H1 (cell line): Measurements from ENCODE around the gene ALPI. TPM values are rescaled to one million over a fixed set of nuclear protein-coding genes. Genes with fewer than 3 reads are reported as not detected.

Experiments
- CTCF ChIA-PET: fragments of 300-600 bp; sonication (Branson Sonifier 250); formaldehyde crosslinking; loops from one replicate; lab custom pipeline; 2021; ENCODE audit not compliant: partially characterized antibody; lab: Charles Lee
- POLR2A ChIA-PET: fragments of 300-600 bp; sonication (Branson Sonifier 250); formaldehyde crosslinking; loops from one replicate; lab custom pipeline; 2021; ENCODE audit warnings: inconsistent platforms; ENCODE audit not compliant: partially characterized antibody; lab: Charles Lee
- DNase-seq, 2 experiments: peaks; one replicate each; pipeline versions ENCODE4 v3.0.0 to v3.0.0-alpha.2; 2010 to 2022; ENCODE audit warnings: low spot score in 2 of 2, low read depth in 1 of 2, mixed read lengths in 1 of 2
- FAIRE-seq: peaks from 2 replicates; lab custom pipeline; 2011; peaks lifted over from hg19 to GRCh38; lab: Jason Lieb, UNC
- H2AFZ ChIP-seq: 2 replicates; pipeline ENCODE4 v1.8.1; 2012; ENCODE audit warnings: low read length, inconsistent platforms
- H2AK5ac ChIP-seq: 2 replicates; pipeline ENCODE4 v1.6.1; 2013; ENCODE audit warnings: low read depth, low read length
- H2BK120ac ChIP-seq: replicated peaks from 2 replicates; pipeline ENCODE3; 2013; ENCODE audit warnings: low read depth, low read length, inconsistent platforms
- H2BK12ac ChIP-seq: 2 replicates; pipeline ENCODE4 v1.6.1; 2013; ENCODE audit warnings: low read depth, low read length
- H2BK15ac ChIP-seq: 2 replicates; pipeline ENCODE4 v1.6.1; 2013; ENCODE audit warnings: low read length
- H2BK20ac ChIP-seq: 2 replicates; pipeline ENCODE4 v1.6.1; 2013; ENCODE audit warnings: low read length
- H2BK5ac ChIP-seq: 2 replicates; pipeline ENCODE4 v1.6.1; 2013; ENCODE audit warnings: low read depth, low read length
- H3K14ac ChIP-seq: 2 replicates; pipeline ENCODE4 v1.6.1; 2013; ENCODE audit warnings: inconsistent platforms; ENCODE audit not compliant: insufficient read length
- H3K18ac ChIP-seq: 2 replicates; pipeline ENCODE4 v1.6.1; 2013; ENCODE audit warnings: low read length; ENCODE audit errors: extremely low read depth
- H3K23ac ChIP-seq: 2 replicates; pipeline ENCODE4 v1.6.1; 2013; ENCODE audit warnings: inconsistent platforms; ENCODE audit not compliant: insufficient read length
- H3K23me2 ChIP-seq: 2 replicates; pipeline ENCODE4 v1.6.1; 2013; ENCODE audit warnings: low read depth, low read length
- H3K27ac ChIP-seq: 2 replicates; pipeline ENCODE4 v1.6.1; 2011; ENCODE audit warnings: low read depth, low read length, inconsistent platforms
- H3K27me3 ChIP-seq, 4 experiments: replicated peaks in 1 of 4; 1 replicate in 1 of 4; 2 replicates in 3 of 4; pipeline versions ENCODE4 v1.6.1 to v1.8.1; 2011 to 2013; ENCODE audit warnings: low read length in 3 of 4, mild to moderate bottlenecking in 3 of 4, inconsistent platforms in 2 of 4, mixed read lengths in 2 of 4, moderate library complexity in 1 of 4; ENCODE audit not compliant: control insufficient read depth in 3 of 4, insufficient read depth in 3 of 4; ENCODE audit errors: extremely low read depth in 1 of 4
- H3K36me3 ChIP-seq, 4 experiments: 2 replicates each; pipeline versions ENCODE4 v1.6.1 to v1.8.1; 2011 to 2013; ENCODE audit warnings: mild to moderate bottlenecking in 4 of 4, low read length in 3 of 4, moderate library complexity in 2 of 4, control low read depth in 1 of 4, inconsistent platforms in 1 of 4; ENCODE audit not compliant: insufficient read depth in 4 of 4, control insufficient read depth in 2 of 4
- H3K4ac ChIP-seq: replicated peaks from 2 replicates; pipeline ENCODE3; 2013; ENCODE audit warnings: low read length, low read depth, mixed read lengths, inconsistent platforms; ENCODE audit not compliant: insufficient read length
- H3K4me1 ChIP-seq, 4 experiments: replicated peaks in 1 of 4; 1 replicate in 1 of 4; 2 replicates in 3 of 4; pipeline versions ENCODE4 v1.6.1 to v1.8.1; 2011 to 2013; ENCODE audit warnings: low read length in 3 of 4, inconsistent platforms in 2 of 4, mixed read lengths in 1 of 4; ENCODE audit not compliant: insufficient read depth in 4 of 4, control insufficient read depth in 3 of 4
- H3K4me2 ChIP-seq, 2 experiments: 2 replicates each; pipeline versions ENCODE4 v1.6.1 to v1.8.1; 2011 to 2013; ENCODE audit warnings: low read depth in 2 of 2, low read length in 2 of 2, control low read depth in 1 of 2, inconsistent platforms in 1 of 2, mild to moderate bottlenecking in 1 of 2; ENCODE audit not compliant: insufficient read depth in 1 of 2
- H3K4me3 ChIP-seq, 4 experiments: fragments of 200-600, 300-600 bp in 1 of 4; sonication (generic), shearing (Covaris generic), sonication (Bioruptor Twin) in 1 of 4; 2 replicates each; pipeline versions ENCODE4 v1.5.1 to v1.8.1; 2011 to 2016; ENCODE audit warnings: low read length in 4 of 4, low read depth in 3 of 4, control low read depth in 2 of 4, inconsistent platforms in 2 of 4, mild to moderate bottlenecking in 2 of 4, mixed read lengths in 1 of 4, moderate library complexity in 1 of 4; ENCODE audit not compliant: insufficient read depth in 2 of 4; ENCODE audit errors: extremely low read depth in 1 of 4
- H3K56ac ChIP-seq: replicated peaks from 2 replicates; pipeline ENCODE3; 2013; ENCODE audit warnings: low read depth, mild to moderate bottlenecking, mixed read lengths, low read length, inconsistent platforms; ENCODE audit not compliant: insufficient read length
- H3K79me1 ChIP-seq: 2 replicates; pipeline ENCODE4 v1.6.1; 2013; ENCODE audit warnings: low read depth, low read length, control low read depth
- H3K79me2 ChIP-seq, 2 experiments: 2 replicates each; pipeline versions ENCODE4 v1.6.1 to v1.8.1; 2012 to 2013; ENCODE audit warnings: low read length in 2 of 2, mild to moderate bottlenecking in 2 of 2, inconsistent platforms in 1 of 2; ENCODE audit not compliant: insufficient read depth in 2 of 2, control insufficient read depth in 1 of 2
- H3K9ac ChIP-seq, 4 experiments: replicated peaks in 1 of 4; 1 replicate in 1 of 4; 2 replicates in 3 of 4; pipeline versions ENCODE4 v1.6.1 to v1.8.1; 2011 to 2013; ENCODE audit warnings: low read depth in 3 of 4, low read length in 3 of 4, control low read depth in 2 of 4, mild to moderate bottlenecking in 2 of 4, moderate library complexity in 2 of 4, inconsistent platforms in 1 of 4; ENCODE audit errors: extremely low read depth in 1 of 4
- H3K9me3 ChIP-seq, 2 experiments: 2 replicates each; pipeline versions ENCODE4 v1.6.1 to v1.8.1; 2012 to 2013; ENCODE audit warnings: mild to moderate bottlenecking in 2 of 2, moderate library complexity in 2 of 2, control low read depth in 1 of 2, inconsistent platforms in 1 of 2, low read depth in 1 of 2, low read length in 1 of 2, mixed read lengths in 1 of 2; ENCODE audit not compliant: insufficient read depth in 2 of 2
- H4K20me1 ChIP-seq, 2 experiments: replicated peaks in 1 of 2; 2 replicates each; pipeline versions ENCODE3 to v1.8.1; 2011 to 2013; ENCODE audit warnings: inconsistent platforms in 2 of 2, low read length in 2 of 2, mild to moderate bottlenecking in 1 of 2; ENCODE audit not compliant: insufficient read depth in 2 of 2, control insufficient read depth in 1 of 2
- H4K5ac ChIP-seq: 2 replicates; pipeline ENCODE4 v1.6.1; 2013; ENCODE audit warnings: low read length, low read depth, mixed read lengths, inconsistent platforms; ENCODE audit not compliant: insufficient read length
- H4K8ac ChIP-seq: 2 replicates; pipeline ENCODE4 v1.8.0; 2013; ENCODE audit warnings: mild to moderate bottlenecking, moderate library complexity, low read length, inconsistent platforms; ENCODE audit not compliant: insufficient read depth; ENCODE audit errors: extremely low read depth
- H4K91ac ChIP-seq: replicated peaks from 2 replicates; pipeline ENCODE3; 2013; ENCODE audit warnings: low read length, mixed read lengths, inconsistent platforms; ENCODE audit not compliant: insufficient read length
- ATF3 ChIP-seq: IDR thresholded peaks from 2 replicates; pipeline ENCODE4 v1.6.1; 2011; ENCODE audit warnings: low read depth, mild to moderate bottlenecking, low read length; ENCODE audit not compliant: insufficient read depth
- BACH1 ChIP-seq: IDR thresholded peaks from 2 replicates; pipeline ENCODE4 v1.6.1; 2012; ENCODE audit warnings: low read length, improper control_type of control experiment
- BCL11A ChIP-seq, 2 experiments: IDR thresholded peaks; one replicate each; pipeline ENCODE4 v1.6.1; 2011; ENCODE audit warnings: low read depth in 2 of 2, low read length in 2 of 2, mild to moderate bottlenecking in 2 of 2
- CBX5 ChIP-seq: fragments of 300-800, 300-1000 bp; sonication (generic); IDR thresholded peaks from 2 replicates; pipeline ENCODE4 v1.7.1; 2016; ENCODE audit warnings: antibody characterized with exemption, low read length, low read depth
- RFX5 ChIP-seq: IDR thresholded peaks from 2 replicates; pipeline ENCODE4 v1.6.1; 2011; ENCODE audit warnings: low read depth, low read length, improper control_type of control experiment, borderline replicate concordance
- SRF ChIP-seq: IDR thresholded peaks from 2 replicates; pipeline ENCODE4 v1.6.1; 2011; ENCODE audit warnings: mild to moderate bottlenecking, low read depth, low read length, moderate library complexity
- TEAD4 ChIP-seq: IDR thresholded peaks from 2 replicates; pipeline ENCODE4 v1.6.1; 2012; ENCODE audit warnings: low read depth, low read length, inconsistent platforms, mixed read lengths
- WGBS, 2 experiments: shearing (Covaris generic) in 1 of 2; methylation state at CpG; one replicate each; pipeline versions ENCODE4 v1.1.6 to v1.1.7; 2013 to 2015; ENCODE audit warnings: low lambda C conversion rate in 2 of 2, mixed read lengths in 2 of 2, inconsistent platforms in 1 of 2, low coverage in 1 of 2, missing lambda C conversion rate in 1 of 2; ENCODE audit not compliant: insufficient replicate concordance in 2 of 2, insufficient coverage in 1 of 2, insufficient read length in 1 of 2; ENCODE audit errors: extremely low coverage in 1 of 2, missing lambda C conversion rate in 1 of 2; 5-methylcytosine and 5-hydroxymethylcytosine counted together
- polyA plus RNA-seq, 7 experiments: library from polyadenylated mRNA; depleted of rRNA in 3 of 7; stranded (reverse) in 5 of 7; unstranded in 2 of 7; fragments of >200 nt in 5 of 7; fragments of 200-250 nt in 2 of 7; gene quantifications; 1 replicate in 5 of 7; 2 replicates in 1 of 7; 4 replicates in 1 of 7; pipeline versions ENCODE4 v1.2.1 to v1.2.3, GENCODE V29; 2011 to 2013; ENCODE audit warnings: missing spikeins in 2 of 7, mixed read lengths in 2 of 7
- total RNA-seq: library from RNA; stranded (reverse); fragmentation: NEBNext Ultra II Directional; extraction: Animal tissue kit (Norgen Biotek cat#: 25700); gene quantifications from 2 replicates; pipeline ENCODE4 v1.2.1, GENCODE V29; 2021

Gene ALPI
- total and polyA plus RNA-seq, 2 of the 8 experiments (the other 6 are each of a cell fraction or from before 2014, with no cell fraction given) = not detected

DNA sequence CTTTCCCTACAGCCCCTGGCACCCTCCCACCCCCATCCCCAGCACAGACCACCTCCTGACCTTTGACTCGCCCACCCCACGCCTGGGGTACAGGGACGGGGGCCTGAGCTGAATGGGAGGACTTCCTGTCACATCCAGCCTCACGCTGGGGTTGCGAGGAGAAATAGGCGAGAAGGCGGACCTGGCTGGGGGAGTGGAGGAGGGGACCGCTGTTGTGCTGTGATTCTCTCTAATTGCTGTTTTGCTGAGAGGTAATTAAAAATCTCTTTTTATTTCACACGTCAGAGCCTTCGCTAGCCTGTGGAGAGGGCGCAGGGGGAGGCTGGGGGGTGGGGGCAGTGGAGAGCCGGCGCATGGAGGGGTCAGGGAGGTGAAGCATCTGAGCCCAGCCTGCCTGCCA, 41.4 kb downstream of the ALPI start:
- Histone ChIP-seq H3K4me3 (no peak overlapping the region), H2BK120ac (no peak overlapping the region), H2BK20ac (no peak overlapping the region), H3K27ac (no peak overlapping the region), H3K9me3 (no peaks in the 10 kb centered on the region), H4K91ac (no peak overlapping the region), H4K20me1 (no peaks in the 10 kb centered on the region), H2BK5ac (no peak overlapping the region), H3K56ac (no peak overlapping the region), H3K4ac (no peak overlapping the region), H4K8ac (no peak overlapping the region), H2BK15ac (no peak overlapping the region), H3K4me2 (no peak overlapping the region), H3K23me2 (peaks cover under 1% of the 10 kb centered on the region; the same call in 1 of the 2 replicates), H4K5ac (no peak overlapping the region), H3K79me2 (no peaks in the 10 kb centered on the region), H3K27me3 (peaks cover 0 to 9% (median 3%) of the 10 kb centered on the region in 4 experiments; a peak in 5 of 7 replicates), H3K14ac (no peak overlapping the region), H3K18ac (no peak overlapping the region), H3K79me1 (no peaks in the 10 kb centered on the region), H3K4me1 (peaks cover 0 to 30% (median 5%) of the 10 kb centered on the region in 4 experiments; a peak in 6 of 7 replicates), H2AK5ac (no peak overlapping the region), H3K23ac (no peak overlapping the region), H3K36me3 (no peaks in the 10 kb centered on the region), H3K9ac (no peak overlapping the region), H2AFZ (no peak overlapping the region), H2BK12ac (no peak overlapping the region)
- WGBS, 2 experiments = 61% methylated on average over 11 of the region's 13 CpGs; no CpG with 5 or more reads in 1 of the 2 experiments
- ChIA-PET POLR2A (interaction anchor here (1.1 kb wide), 1 partner anchor 34 kb away, joined by 3 read pairs; no protein-coding TSS in a partner anchor), CTCF (interaction anchor here (1.3 to 3.0 kb wide), 3 partner anchors 12 to 597 kb away, joined by 3 to 10 read pairs (median 4); no protein-coding TSS in a partner anchor)
- no peak for FAIRE-seq
- no peak for DNase-seq
- TF ChIP-seq ATF3 (no peak), CBX5 (no peak), RFX5 (no peak), SRF (no peak), BCL11A (IDR thresholded peaks at IDR 0.05; ENCODE audit: low read depth in 2 of 2, low read length in 2 of 2) (no peak), TEAD4 (no peak), BACH1 (no peak)
